ENCODE results near the gene HS3ST6.

DNA sequence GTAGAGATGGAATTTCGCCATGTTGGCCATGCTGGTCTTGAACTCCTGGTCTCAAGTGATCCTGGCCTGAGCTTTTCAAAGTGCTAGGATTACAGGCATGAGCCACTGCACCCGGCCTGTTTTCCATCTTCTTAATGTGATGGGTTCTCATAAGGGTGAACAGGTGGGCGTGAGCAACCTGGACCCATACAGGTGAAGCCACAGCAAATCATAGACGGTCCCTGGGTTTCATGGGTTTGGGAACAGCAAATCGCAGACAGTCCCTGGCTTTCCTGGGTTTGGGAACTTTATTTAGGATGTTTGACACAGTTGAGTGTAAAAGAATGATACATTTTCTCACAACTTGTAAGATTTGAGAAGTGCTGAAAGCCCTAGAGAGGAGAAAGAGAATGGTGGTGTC lies 33.3 kb downstream of the HS3ST6 start:
- no peak for TF ChIP-seq PATZ1 (CRISPR knock-in tag; IDR thresholded peaks at IDR 0.05; ENCODE audit: borderline replicate concordance)
- TF ChIP-seq OSR1 (CRISPR knock-in tag; IDR thresholded peaks at IDR 0.05) = no peak
- no peak for TF ChIP-seq CREB5 (CRISPR knock-in tag; IDR thresholded peaks at IDR 0.05; ENCODE audit: low read depth)
- no peak for TF ChIP-seq RARB (CRISPR knock-in tag; IDR thresholded peaks at IDR 0.05)
- no peak for TF ChIP-seq ZNF8 (CRISPR knock-in tag; IDR thresholded peaks at IDR 0.05)
- no peak for TF ChIP-seq ZFP30 (CRISPR knock-in tag; IDR thresholded peaks at IDR 0.05)
- TF ChIP-seq GLIS3 (CRISPR knock-in tag; IDR thresholded peaks at IDR 0.05) = no peak
- TF ChIP-seq ESRRG (CRISPR knock-in tag; IDR thresholded peaks at IDR 0.05) = no peak
- TF ChIP-seq ZFP3 (CRISPR knock-in tag; IDR thresholded peaks at IDR 0.05) = no peak
- no peak for TF ChIP-seq ZNF70 (CRISPR knock-in tag; IDR thresholded peaks at IDR 0.05)
- TF ChIP-seq POU6F1 (CRISPR knock-in tag; IDR thresholded peaks at IDR 0.05; ENCODE audit: borderline replicate concordance, low read depth) = no peak
- TF ChIP-seq, protein P1, sequence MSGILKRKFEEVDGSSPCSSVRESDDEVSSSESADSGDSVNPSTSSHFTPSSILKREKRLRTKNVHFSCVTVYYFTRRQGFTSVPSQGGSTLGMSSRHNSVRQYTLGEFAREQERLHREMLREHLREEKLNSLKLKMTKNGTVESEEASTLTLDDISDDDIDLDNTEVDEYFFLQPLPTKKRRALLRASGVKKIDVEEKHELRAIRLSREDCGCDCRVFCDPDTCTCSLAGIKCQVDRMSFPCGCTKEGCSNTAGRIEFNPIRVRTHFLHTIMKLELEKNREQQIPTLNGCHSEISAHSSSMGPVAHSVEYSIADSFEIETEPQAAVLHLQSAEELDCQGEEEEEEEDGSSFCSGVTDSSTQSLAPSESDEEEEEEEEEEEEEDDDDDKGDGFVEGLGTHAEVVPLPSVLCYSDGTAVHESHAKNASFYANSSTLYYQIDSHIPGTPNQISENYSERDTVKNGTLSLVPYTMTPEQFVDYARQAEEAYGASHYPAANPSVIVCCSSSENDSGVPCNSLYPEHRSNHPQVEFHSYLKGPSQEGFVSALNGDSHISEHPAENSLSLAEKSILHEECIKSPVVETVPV (CRISPR knock-in tag; IDR thresholded peaks at IDR 0.05) = no peak
- TF ChIP-seq ZNF565 (CRISPR knock-in tag; conservative IDR thresholded peaks at IDR 0.05; ENCODE audit: low read depth) = no peak
